ENCODE data around the gene NHSL2.
A peak's percentile ranks its signal among the peaks of the same experiment; 100 is the strongest.

NHSL2 gene

DNA sequence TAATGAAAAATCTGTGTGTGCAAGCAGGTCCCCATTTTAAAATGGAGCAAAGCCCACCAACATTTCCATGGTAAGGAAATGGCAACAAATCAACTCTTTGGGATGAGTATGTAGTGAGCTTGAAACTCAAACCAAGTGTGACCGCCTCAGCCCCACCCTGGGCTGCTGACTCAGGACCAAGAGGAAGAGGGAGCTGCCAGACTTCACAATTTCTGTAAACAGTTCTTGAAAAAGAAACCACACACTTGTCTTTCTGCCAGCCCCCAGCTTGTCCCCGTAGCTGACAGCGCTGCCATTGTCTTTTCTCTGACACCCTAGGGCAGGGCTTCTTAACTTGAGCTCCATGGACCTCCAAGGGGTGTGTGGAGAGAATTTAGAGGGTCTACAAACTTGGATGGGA lies 210.7 kb downstream of the NHSL2 start:
- peak overlapping the region in 16 of 21 experiments; percentile 9 to 84 (median 64) for H3K27ac ChIP-seq
- H3K4me3 ChIP-seq = no peak overlapping the region

DNA sequence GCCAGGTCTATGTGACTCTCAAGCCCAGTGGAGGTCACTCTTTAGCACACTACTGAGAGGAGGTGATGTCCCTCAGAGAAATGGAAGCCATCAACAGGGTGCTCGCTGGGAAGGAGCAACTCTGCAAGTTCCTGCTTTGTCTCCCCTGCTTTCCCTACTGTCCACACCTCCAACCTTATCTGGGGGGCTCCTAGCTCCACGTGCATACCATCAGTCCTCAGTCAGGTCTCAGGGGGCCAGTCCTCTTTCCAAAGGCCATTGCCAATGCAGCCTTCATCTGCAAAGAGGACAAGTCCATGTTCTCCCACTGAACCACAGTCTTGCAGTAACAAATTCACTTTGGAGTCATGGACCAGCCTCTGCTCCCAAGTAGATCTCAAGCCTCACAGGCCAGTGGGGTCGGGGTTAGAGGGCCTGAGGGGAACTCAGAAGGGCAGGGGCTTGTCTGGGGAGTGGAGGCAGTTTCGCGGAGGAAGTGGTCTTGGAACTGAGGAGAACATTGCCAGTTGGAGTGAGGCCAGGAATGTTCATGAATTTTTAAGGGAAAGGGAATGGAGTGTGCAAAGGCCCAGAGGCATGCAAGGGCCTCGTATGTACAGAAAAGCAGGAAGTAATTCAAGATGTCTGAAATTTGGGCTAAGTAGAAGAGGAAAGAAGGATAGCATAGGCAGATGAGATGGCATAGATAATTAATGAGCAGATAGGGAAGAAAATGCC lies 212.1 kb downstream of the NHSL2 start:
- no peak overlapping the region for H3K4me3 ChIP-seq
- peak overlapping the region in 11 of 21 experiments; percentile 13 to 84 (median 48) for H3K27ac ChIP-seq

DNA sequence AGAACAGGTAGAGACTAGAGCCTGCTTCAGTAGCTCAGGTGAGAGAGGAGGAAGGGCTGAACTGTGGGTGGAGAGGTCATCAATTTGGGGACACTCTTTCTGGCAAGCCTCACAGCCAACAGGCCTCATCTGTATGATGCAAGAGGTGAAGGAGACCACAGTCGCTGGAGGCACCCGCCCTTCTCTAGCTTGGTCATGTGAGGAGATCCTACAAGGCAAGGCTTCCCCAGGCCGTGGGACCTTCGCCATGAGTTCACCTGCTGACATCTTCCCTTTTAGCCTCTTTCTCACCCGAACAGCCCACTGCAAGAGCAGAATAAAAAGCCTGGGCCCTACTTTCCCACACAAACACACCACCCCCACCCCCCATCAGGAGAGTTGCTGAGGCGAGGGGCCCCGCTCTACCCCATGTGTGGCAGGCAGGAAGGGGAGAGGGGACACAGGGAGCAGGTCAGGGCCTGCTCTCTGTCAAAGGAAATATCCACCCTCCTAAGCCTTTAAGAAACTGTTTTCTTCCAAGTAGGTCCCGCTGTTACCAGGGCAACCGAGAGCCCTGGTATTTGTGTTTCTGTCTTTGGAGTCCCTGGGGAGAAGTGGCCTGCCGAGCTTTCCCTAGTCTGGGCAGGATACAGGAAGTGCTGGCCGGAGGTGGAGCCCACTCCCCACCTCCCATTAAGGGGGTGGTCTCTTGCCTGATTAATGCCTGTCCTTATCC lies 213.0 kb downstream of the NHSL2 start:
- Histone ChIP-seq H3K4me3 (no peak overlapping the region), H3K27ac (peak overlapping the region in 14 of 21 experiments; percentile 17 to 84 (median 39))

DNA sequence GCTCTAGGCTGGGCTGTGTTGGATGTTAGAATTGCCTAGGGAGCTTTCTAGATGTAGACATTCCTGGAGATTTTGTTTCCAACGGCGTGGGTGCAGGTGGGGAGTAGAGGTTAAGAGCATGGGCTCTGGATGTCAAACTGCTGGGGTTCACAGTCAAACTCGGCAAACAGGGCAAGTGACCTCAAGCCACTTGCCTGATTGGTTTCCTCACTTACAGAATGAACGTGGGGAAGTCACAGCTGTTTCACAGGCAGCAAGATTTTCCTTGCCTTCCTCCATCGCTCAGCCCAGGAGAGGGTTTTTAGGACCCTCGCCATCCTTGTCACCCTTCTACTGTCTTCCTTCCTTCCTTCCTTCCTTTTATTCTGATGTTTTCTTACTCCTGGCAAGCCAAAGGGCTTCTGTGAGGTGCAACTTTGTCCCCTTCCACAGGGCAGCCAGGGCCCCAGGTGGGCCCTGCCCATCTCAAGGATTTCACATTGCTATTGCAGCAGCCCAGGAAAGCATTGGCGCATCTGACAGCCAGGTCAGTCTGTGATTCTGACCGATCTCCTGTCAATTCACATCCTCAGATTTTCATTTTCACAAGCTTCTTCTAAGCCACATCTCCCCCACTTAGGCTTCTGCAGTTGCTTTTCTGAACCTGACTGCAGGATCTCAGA lies 214.0 kb downstream of the NHSL2 start:
- H3K4me3 ChIP-seq = no peak overlapping the region

DNA sequence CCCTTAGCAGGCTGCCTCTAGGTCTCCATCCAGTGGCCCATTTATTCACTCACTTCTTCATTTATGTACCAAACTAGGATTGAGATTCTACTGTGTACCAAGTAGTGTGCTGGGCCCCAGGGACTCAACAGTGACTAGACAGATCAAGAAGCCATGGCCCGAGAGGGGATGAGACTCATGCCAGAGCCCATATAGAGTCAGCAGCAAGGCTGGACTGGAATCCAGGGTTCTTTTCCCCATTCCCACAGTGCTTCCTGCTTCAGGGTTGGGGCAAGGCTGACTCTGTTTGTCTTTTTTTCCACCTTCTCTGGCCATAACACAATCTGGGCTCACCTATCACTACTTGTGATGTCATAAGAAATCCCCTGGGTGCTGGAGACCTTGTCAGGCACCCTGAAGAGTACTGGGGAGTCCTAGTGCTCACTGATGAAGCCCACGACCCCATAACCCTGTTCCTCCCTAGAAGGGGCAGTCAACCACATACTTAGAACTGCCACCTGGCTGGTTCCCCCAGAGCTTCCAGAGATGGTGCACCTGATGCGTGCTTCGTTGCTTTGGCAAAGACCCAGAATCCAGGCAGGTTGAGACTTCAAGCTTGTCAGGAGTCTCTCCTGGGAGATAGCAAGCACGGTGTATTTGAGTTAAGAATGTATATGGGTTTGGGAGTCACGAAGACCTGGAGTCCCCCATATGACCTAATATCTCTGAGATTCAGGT lies 214.8 kb downstream of the NHSL2 start:
- Histone ChIP-seq H3K4me3 (no peak overlapping the region), H3K27ac (peak overlapping the region in 9 of 21 experiments; percentile 22 to 54 (median 44))

More for the DNA sequence above, 214.0 kb downstream of the NHSL2 start:
- H3K27ac ChIP-seq = peak overlapping the region in 4 of 21 experiments; percentile 6 to 63 (median 24)

DNA sequence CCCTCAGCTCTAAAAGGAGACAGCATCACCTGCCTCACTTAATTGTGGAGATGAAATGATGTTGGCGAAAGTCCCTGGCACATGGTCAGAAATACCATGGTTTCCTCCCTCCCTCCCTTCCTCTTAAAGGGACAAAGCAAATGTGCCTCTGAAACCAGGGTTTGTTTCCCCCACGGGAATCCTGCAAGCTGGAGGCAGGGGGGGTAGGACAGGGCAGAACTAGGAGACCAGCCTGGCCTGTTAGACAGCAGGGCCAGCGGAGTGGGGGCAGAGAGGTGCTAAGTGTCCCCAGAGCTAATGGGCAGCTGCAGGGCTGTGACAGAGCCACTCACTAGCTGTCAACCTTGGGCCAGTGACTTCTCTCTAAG lies 215.4 kb downstream of the NHSL2 start:
- H3K27ac ChIP-seq = peak overlapping the region in 11 of 21 experiments; percentile 22 to 72 (median 44)
- no peak overlapping the region for H3K4me3 ChIP-seq

DNA sequence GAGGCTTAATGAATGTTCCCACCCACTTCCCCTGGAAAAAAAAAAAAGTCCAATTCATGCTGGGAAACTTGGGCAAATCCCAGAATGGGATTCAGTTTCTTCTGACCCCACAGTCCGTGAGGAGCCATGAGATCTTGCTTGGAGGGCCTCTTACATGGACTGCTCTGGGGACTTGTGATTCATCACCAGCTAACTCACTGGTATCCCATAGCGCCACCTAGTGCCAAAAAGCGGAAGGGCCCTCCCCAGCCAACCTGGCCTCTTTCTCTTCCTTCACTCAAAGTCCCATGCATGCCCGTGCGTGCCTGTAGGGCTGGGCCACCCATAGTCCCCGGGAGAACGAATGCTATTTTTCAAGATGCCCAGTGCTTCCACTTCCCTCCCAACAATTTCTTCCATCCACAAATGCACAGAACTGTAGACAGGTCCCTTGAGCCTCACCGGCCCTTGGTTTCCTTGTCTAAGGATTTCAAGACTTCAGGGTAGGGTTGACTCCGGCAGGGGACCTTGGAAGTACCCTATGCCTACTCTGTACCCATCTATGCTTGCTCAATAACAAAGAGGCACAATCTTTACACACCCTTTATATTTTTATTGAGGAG lies 216.0 kb downstream of the NHSL2 start:
- peak overlapping the region in 4 of 21 experiments; percentile 22 to 72 (median 52) for H3K27ac ChIP-seq
- H3K4me3 ChIP-seq = no peak overlapping the region

DNA sequence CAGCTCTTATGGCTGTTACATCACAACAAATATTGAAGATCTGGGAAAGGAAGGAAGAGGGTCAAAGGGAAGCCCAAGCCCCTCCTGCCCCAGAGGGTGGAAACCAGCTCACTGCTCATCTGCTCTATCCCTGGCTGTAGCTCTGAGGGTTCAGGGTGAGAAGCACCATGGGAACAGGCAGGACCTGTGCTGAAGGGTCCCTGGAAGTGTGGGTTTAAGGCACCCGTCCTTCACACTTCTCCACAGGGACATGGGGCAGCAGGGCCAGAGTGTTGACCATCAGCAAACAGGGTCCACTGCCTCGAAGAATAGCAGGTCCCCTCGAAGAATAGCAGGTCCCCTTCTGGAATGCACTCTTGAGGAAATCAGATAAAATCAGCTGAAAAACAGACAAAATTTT lies 216.7 kb downstream of the NHSL2 start:
- no peak overlapping the region for H3K27ac ChIP-seq

DNA sequence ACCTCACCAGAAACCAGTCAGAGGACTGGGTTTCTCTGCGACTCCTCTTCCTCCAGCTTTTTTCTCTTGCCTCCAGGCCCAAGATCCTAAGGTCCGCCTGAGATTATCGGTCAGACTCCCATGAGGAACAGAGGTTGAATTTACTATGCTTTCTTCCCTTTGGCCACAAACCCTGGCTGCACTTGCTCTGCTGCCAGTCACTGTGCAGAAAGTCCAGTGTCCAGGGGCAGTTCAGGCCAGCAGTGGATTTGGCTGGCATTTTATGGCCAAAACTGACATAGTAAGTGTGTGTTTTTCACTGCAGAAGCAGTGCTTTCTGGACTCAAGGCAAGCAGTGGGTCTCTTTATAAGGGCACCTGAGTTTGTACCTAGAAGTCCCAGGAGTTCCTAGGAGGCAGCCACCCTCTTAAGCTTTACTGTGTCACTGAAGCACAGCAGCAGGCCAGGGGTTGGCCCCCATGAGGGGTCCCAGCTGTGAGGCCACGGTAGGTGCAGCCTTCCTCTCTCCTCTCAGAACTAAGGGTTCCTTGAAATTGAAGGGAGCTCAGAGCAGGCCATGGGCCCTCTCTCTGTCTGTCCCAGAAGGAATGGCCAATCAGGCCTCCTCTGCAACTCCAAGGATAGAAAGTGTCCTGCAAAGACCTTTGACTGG lies 217.7 kb downstream of the NHSL2 start:
- Histone ChIP-seq H3K27ac (peak overlapping the region in 2 of 21 experiments; percentile 3 to 12), H3K4me3 (no peak overlapping the region)

More for the DNA sequence above, 216.7 kb downstream of the NHSL2 start:
- H3K4me3 ChIP-seq = no peak overlapping the region

DNA sequence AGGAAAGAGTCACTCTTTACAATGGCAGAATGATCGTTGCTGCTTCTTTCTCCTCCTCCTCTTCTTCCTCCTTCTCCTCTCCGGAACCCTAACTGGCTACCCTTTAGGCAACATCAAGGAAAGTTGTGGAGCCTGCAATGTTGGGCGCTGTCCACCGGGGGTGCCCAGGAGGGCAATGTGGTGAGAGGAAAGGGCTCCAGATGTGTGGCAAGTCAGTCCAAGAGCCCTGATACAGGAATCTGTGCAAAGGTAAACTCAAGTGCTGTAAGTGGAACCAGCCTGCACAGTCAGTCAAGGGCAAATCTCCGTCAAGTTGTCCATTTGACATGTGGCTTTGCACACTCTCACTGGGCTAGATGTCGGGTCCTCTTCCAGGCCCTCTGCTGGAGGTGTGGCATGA lies 218.2 kb downstream of the NHSL2 start:
- no peak overlapping the region for H3K27ac ChIP-seq

DNA sequence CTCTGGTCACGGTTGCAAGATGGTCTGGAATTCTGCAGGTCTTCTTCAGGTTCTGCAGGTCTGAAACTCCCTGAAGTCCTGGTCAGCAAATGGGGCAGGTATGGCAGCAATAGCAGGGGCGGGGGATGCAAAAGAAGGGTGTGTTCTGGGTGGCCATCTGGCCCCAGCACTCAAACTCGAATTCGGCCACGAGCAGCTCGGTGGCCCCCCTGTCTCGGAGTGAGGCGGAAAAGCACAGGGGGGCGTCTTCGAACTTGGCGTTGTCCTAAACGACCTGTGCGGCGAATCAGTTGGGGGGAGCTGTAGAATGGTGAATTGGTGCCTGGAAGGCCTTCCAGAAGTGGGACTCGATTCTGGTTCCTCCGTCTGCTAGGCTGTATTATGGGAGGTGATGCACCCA lies 219.0 kb downstream of the NHSL2 start:
- no peak overlapping the region for H3K27ac ChIP-seq
- no peak overlapping the region for H3K4me3 ChIP-seq

More for the DNA sequence above, 218.2 kb downstream of the NHSL2 start:
- H3K4me3 ChIP-seq = no peak overlapping the region

DNA sequence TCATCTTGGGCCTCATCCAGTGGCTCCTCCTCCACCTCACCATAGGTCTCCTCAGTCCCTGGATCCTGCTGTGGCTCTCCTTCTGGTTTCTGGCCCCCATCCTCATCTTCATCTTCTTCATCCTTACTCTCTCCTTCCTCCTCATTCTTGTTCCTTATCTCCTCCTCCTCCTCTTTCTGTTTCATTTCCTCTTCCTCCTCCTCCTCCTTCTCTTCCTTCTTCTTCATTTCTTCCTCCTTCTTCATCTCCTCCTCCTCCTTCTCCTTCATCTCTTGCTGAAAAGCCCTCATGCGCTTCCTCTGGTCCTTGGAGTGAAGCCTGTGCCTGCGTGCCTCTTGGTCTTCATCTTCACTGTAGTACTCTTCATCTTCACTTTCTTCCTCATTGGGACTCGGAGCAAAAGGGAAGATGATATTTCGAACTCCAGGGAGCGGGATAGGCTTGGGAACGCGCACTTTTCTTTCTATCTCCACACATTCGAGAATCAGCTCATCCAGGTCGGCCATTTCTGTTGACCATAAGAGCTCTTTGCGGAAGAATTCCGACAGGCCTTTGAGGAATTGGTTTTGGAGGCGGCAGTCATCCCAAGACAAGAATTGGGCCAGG lies 219.6 kb downstream of the NHSL2 start:
- no peak overlapping the region for H3K27ac ChIP-seq
- no peak overlapping the region for H3K4me3 ChIP-seq

DNA sequence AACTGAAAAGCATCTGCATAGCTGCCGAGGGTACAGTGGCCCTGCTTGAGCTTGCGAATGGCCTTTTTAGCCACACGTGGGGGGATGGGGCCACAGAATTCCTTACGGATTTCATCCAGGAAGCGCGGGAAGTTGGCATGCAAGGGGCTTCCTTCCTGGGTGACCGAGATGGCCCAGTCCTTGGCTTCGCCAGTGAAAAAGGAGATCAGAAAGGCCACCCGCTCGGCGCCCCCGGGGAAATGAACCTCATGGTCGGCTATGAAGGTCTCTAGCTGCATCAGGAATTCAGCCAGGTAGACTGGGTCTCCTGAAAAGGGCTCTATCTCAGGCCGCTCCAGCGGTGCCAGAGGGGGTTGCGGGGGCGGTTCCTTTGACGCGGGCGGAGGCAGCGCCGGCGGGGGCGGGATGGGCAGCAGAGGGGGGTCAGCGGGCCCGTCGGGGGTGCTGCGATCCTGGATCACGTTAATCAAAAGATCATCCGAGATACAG lies 220.2 kb downstream of the NHSL2 start:
- Histone ChIP-seq H3K4me3 (peak overlapping the region in 6 of 7 experiments; percentile 22 to 41 (median 30)), H3K27ac (peak overlapping the region in 5 of 21 experiments; percentile 31 to 75 (median 65))

DNA sequence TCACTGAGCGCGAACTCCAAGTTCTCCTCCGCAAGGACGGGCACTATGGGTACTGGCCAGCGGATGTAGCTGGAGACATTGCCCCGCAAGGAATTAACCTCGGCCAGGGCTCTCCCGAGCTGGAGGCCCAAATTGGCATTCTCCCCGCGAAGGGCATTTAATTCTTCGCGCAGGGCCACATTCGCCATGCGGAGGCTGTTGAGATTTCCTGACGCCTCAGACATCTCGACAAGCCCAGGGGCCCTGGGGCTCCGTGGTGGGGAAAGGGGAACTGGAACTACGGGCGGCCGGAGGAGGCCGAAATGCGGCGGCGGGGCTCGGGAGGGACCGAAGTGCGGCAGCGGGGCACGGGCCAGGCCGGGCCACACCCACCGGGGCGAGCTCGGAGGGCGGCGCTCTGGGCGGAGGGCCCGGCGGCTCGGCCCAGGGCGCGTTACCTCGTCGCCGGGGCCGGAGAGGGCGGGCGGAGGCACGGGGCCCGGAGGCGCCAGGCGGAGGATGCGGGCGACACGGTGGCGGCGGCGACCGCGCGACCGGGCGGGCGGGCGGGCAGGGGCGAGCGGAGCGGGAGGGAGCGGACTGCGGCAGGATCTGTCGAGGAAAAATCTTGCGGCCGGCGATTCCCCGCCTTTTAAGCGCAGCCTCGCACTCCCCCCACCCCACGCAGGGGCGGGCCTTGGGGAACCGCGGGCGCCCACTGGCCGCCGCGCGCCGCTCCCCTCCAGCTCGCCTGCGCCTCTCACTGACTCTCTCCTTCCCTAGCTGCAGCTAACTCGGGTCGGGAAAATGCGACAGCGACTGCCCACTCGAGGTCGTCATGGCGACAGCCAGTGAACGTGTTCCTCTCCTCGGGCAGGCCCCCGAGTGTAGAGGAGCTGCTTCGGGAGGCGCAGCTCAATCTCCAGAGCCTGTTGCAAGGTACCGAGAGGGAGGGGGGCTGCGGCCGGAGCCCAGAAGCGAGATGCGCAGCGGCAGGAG lies 221.0 kb downstream of the NHSL2 start, which contains the start of gene RTL5:
Gene RTL5, minus strand, starts transcription at position 599 of the 978 bp plus-strand sequence.
- Histone ChIP-seq H3K27ac (peak within 1 kb of the TSS in 9 of 21 experiments; percentile 21 to 77 (median 65)), H3K4me3 (peak within 1 kb of the TSS; percentile 22 to 41 (median 31))

DNA sequence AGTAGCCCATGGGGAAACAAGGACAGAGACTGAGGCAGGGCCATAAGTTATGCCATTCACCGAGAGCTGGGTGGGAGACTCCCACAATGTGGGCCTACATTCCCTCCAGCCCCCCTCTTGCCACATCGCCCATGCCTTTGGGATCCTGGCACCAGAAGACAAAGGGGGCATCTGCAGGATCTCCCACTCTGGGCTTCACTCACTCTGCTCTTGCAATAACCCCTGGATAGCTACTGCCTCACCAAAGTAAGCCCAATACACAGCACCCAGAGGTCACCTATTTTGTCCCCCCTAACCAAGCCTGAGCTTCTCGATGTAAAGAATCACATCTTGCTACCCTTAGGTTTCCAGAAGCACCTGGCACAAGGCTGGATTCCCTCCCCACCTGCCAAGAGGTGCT lies 221.8 kb downstream of the NHSL2 start:
- Histone ChIP-seq H3K4me3 (no peak overlapping the region), H3K27ac (no peak overlapping the region)

DNA sequence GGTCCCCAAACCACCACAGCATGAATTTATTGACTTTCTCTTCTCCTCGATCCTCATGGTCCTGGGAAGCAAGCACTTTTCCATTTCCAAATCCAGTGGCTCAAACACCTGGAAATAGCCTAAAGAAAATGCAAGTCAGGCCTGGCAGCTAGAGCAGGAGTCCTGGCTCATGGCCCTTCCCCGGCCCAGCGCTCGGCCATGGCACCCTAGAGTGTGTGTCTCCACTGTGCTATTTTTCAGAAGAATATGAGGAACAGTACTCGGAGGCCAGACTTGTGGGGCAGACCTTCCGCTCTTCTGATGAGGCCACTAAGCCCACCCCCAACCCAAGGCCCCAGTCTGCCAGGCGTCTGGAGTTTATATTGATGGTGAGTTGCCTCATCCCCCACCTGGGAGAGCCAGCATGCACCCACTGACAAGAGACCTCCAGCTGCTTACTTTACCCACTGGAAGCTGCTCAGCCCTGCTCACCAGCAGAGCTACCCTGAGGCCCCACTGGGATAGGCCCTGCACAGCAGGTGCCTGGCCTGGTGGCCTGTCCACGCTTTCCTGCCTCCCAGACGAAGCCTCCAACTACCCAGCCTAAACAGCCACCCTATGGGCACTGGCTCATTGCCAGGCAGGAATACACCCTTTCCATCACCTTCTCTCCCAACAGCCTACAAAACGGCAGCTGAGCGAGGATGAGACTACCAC lies 223.4 kb downstream of the NHSL2 start:
- Histone ChIP-seq H3K4me3 (no peak overlapping the region), H3K27ac (no peak overlapping the region)

Measured in skin epidermis (tissue), 12 donors.